ENCODE results near the gene PDGFA. TPM values are rescaled to one million over a fixed set of nuclear protein-coding genes. Genes with fewer than 3 reads are reported as not detected.

The PDGFA gene
- polyA plus RNA-seq (ENCODE audit: insufficient read length in 10 of 10), result 10 to 100 TPM; 24.6 to 45.9 (median 31.2) TPM
- long read RNA-seq, donor 1, transcript PDGFA-203 (6 exons, 2,305 nt), result major isoform, 10 of 10 reads
- long read RNA-seq, donor 1, partial matches to known transcripts, result 0 of 10 reads
- long read RNA-seq, donor 1, other reads (novel, unspliced or antisense), result 0 of 10 reads
- long read RNA-seq, donor 2, transcript PDGFA-203 (6 exons, 2,305 nt), result major isoform, 9 of 9 reads
- long read RNA-seq, donor 2, partial matches to known transcripts, result 0 of 9 reads
- long read RNA-seq, donor 2, other reads (novel, unspliced or antisense), result 0 of 9 reads
- long read RNA-seq, donor 3, result 0 reads
- long read RNA-seq, donor 4, transcript PDGFA-203 (6 exons, 2,305 nt), result major isoform, 5 of 5 reads
- long read RNA-seq, donor 4, partial matches to known transcripts, result 0 of 5 reads
- long read RNA-seq, donor 4, other reads (novel, unspliced or antisense), result 0 of 5 reads
- long read RNA-seq, donor 5, transcript PDGFA-203 (6 exons, 2,305 nt), result major isoform, 11 of 11 reads
- long read RNA-seq, donor 5, partial matches to known transcripts, result 0 of 11 reads
- long read RNA-seq, donor 5, other reads (novel, unspliced or antisense), result 0 of 11 reads
- long read RNA-seq, donor 6, transcript PDGFA-203 (6 exons, 2,305 nt), result major isoform, 13 of 13 reads
- long read RNA-seq, donor 6, partial matches to known transcripts, result 0 of 13 reads
- long read RNA-seq, donor 6, other reads (novel, unspliced or antisense), result 0 of 13 reads
- long read RNA-seq, donor 7, transcript PDGFA-203 (6 exons, 2,305 nt), result major isoform, 8 of 29 reads
- long read RNA-seq, donor 7, partial matches to known transcripts, result 14 of 29 reads
- long read RNA-seq, donor 7, other reads (novel, unspliced or antisense), result 7 of 29 reads
- long read RNA-seq, donor 8, transcript PDGFA-203 (6 exons, 2,305 nt), result major isoform, 12 of 12 reads
- long read RNA-seq, donor 8, partial matches to known transcripts, result 0 of 12 reads
- long read RNA-seq, donor 8, other reads (novel, unspliced or antisense), result 0 of 12 reads
- long read RNA-seq, donor 9, partial matches to known transcripts, result 0 of 4 reads
- long read RNA-seq, donor 9, other reads (novel, unspliced or antisense), result 0 of 4 reads

GRCh38 chr7:519484-520390 is at the start of gene PDGFA:
TSS of gene PDGFA (minus strand) at chr7:519846. CDS start at chr7:519001, 845 bp downstream.
- DNase-seq, result peak in 1 of 3 donors; percentile 80

DNA sequence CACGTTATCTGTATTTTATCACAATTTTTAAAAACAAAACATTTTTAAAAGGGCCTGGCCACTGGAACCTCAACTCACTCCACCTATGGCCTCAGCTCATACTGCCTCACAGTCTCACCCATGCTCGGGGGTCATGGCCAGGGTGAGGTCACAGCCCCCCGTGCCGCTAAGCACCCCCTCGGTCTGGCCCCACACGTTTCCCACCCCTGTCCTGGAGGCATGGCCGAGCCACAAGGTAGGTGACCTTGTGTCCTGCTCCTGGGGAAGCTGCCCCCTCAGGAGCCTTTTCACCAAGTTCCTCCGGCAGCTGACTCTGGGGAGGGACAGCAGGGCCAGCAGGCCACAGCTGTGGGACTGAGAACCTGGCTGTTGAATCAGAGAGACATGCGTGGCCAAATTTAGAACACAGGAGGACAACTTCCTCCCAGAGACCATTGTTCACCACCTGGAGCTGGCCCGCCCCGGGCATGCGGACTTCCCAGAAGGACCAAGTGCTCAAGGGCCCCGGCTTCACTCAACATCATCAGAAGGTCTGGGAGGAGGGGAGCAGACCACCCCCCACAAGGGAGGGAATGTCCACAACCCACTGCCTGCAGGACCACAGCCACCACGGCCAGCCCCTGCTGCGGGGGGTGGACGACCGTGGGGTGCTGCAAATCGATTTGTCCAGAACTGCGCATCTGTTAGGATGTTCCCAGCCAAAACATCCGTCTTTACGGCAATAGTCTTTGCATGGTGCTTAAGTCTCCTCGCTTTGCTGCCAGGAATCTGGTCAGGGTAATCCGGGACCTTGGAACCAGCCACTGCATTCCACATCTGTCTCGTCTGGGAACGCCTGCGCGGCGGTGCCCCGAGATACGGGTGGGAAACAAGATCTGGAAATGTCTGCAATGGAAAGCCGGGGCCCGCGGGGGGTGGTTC is 48.6 kb upstream of the PDGFA start:
- DNase-seq, result peak; percentile 59 to 92 (median 84)

DNA sequence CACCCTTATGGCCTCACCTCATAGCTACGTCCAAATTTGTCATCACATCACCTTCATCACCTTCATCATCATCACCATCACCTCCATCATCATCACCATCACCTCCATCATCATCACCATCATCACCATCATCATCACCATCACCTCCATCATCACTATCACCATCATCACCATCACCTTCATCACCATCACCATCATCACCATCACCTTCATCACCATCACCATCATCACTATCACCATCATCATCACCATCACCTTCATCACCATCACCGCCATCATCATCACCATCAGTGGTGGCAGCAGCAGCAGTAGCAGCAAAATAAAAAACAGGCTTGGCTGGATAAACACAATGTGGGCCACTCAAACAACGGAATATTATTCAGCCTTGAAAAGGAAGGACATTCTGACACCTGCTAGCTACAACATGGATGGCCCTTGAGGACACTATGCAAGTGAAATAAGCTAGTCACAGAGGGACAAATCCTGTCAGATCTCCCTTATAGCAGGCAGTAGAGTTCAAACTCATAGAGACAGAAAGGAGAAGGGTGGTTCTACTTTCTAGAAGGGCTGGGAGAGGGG is 47.7 kb upstream of the PDGFA start:
- no peak for DNase-seq

GRCh38 chr7:566100-566499 is 46.5 kb upstream of the PDGFA start:
- no peak for DNase-seq

DNA sequence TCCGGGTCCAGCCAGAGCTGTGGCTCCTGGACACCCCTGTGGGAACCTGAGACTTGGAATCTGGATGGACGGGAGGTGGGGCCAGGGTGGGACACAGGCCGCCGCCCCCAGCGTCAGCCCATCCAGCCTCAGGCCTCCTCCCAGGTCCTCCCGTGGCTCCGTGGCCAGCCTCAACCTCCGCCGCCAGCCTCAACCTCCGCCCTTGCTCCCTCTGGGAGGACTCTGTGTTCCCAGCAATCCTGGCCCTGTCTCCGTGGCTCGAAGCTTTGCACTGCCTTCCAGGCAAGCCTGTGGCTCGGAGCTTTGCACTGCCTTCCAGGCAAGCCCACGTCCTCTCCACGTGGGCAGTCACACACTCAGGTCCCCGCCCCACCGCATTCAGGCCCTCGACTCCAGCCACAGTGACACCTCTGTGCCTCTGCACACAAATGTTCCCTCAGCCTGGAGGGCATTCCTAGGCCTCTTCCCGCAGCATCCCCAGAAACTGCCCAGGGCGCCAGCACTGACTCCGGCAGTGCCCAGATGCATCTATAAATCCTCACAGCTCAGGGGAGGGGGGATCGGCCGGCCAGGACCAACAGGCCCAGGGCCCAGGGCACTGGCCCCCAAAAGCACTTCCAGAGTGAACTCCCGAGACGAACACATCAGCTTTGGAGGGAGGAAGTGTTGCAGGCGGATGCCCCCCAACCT is 44.7 kb upstream of the PDGFA start:
- DNase-seq, result no peak

- DNase-seq, result no peak
Measured at GRCh38 chr7:563629-564170, 44.1 kb upstream of the PDGFA start.

DNA sequence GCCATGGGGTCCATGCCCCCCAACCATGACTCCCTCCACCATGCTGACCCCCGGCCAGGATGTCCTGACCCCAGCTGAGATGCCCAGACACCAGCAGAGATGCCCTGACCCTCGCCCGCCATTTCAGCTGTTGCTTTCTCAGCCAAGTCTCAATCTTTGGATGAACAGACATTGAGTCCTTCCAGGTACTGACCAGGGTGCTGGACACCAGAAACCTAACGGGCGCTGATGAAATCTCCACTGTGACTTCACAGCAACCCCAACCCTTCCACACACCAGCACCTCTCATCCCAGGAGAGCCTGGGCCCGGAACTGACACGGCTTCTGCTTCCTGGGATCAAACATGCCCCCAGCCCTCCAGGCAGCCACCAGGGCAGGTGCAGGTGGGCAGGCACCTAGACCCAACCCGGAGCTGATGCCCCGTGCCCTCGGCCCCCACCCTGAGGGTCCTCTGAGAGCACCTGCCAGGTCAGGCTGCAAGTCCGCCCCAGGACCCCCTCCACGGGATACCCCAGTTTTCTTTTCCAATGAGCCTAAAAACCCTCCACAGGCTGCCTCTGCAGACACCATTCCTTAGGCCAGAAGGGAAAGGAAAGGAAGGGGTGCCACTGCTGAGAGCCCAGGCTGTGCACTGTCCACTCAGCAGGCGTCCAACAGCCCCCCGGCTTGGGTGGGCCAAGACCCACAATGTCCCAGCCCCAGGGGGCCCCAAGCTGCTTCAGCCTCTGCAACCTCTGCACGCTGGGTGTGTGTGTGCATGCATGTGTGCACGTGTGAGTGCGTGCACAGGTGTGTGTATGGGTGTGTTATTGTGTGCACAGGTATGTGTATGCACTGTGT is 43.4 kb upstream of the PDGFA start:
- no peak for DNase-seq

GRCh38 chr7:562374-562675 is 42.7 kb upstream of the PDGFA start:
- DNase-seq, result no peak

DNA sequence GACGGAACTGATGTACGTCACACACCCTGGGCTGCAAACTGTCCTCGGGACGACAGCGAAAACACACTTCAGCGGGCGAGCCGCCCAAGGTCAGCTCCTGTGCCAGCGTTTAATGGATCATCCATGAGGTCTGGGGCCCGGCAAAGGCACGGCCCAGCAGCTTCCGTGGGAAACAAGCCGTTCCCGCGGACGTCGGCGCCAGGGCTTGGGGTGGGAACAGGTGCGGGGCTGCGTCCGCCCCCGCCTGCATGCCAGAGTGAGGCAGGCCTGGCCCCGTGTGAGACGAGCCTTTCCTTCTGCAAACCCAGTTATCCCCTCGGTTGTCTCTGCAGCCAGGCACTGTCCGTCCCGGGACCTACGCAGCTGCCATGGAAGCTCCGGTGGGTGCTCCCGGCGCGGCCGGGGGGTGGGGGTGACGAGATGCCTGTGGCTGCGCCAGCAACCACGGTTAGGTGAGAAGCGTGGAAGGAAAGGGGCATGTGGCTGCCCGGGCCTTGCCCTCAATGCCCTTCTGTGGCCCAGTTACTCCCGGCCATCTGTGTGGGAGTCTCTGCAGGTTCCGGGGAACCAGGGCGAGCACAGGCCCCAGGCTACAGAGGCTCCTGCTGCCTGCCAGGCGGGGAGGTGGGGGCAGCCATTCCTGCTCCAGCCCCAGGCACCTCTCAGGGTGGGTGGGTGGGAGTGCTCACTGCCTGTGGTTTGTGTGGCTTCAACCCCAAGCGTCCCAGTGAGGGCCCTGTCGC is 42.2 kb upstream of the PDGFA start:
- DNase-seq, result peak; percentile 42 to 67 (median 56)

DNA sequence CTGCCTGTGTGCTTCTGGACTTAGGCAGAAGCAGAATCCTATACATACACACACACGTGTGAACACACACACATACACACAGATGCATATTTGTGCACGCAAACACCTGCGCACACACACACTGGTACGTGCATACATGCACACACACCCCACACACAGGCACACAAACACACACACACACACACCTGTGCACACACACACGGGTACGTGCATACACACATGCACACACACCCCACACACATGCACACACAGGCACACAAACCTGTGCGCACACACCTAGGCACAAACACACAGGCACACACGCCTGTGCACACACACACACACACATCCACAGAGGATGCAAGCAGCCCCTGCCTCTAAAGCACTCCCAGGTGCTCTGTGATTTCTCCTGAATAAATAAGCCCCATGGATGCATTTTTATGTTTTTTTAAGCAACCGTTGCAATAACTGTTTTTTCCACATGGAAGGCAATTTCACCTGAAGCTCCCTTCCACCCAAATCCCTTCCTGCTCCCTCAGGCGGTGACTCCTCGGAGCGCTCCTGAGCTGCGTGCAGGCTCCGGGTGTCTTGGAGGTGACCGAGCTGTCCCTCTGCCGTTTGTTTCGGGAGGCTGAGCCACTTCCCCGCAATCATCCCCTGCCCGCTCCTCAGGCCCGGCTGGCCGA is 41.5 kb upstream of the PDGFA start:
- DNase-seq, result no peak

- no peak for DNase-seq
Measured at GRCh38 chr7:559396-559705, 39.7 kb upstream of the PDGFA start.

DNA sequence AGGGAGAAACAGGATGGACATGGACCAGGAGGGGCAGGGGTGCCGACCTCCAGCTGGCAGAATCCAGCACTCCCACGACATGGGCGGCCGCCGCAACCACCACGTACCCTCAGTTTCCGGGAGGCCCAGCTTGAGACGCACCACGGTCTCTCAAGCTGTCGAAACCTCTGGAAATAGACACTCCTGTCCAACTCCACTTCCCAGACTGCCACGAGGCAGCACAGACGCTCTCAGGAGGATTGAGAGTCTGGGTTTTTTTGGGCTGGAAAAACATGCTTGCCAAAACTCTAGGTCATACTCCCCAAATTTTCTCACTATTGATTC is 37.9 kb upstream of the PDGFA start:
- peak in 1 of 3 donors; percentile 49 for DNase-seq

- DNase-seq, result no peak
Measured at GRCh38 chr7:556837-557557, 37.4 kb upstream of the PDGFA start.

- DNase-seq, result no peak
Measured at GRCh38 chr7:556291-556826, 36.7 kb upstream of the PDGFA start.

DNA sequence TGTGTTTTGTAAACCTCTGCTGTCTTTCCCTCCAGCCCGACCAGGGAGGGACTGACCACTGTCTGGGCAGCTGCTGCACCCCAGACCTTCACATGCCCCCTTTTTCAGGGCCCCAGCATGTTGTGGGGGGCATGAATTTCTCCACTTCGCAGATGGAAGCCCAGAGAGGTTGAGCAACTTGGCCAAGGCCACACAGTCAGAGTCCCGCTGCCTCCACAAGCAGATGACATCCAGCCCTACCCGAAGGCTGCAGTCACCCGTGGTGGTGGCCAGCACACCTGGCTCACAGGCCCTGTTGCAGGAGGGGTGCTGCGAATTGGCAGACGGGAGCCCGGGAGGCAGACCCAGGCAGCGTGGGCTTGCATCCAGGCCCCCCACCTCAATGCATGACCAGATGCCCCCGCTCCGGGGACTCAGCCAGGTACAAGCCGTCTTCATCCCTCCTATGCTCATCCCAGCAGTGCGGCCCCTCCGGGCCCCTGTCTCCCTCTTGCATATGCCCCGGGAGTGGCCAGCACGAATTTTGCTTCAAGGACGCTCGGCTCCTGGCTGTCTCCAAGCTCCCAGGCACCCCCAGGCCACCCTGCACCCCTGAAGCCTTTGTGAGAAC is 36.0 kb upstream of the PDGFA start:
- DNase-seq, result no peak
